Measurements from ENCODE around the gene RNF166.

RNF166 gene

DNA sequence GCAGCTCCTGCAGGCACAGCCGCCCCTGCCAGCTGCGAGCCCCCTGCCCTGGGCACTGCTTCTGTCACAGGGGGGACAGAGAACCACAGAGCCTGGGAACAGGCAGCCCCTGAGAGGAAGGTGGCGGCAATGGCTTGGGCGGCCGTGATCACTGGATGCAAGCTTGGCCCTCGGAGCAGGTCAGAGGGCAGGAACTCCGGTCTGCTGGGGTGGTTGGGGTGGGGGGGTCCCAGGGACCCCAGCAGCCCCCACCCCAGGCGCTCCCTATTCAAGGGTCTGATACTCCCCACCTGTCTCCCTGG, 53.5 kb downstream of the RNF166 start:
- DNase-seq (ENCODE audit: low spot score): no peak

DNA sequence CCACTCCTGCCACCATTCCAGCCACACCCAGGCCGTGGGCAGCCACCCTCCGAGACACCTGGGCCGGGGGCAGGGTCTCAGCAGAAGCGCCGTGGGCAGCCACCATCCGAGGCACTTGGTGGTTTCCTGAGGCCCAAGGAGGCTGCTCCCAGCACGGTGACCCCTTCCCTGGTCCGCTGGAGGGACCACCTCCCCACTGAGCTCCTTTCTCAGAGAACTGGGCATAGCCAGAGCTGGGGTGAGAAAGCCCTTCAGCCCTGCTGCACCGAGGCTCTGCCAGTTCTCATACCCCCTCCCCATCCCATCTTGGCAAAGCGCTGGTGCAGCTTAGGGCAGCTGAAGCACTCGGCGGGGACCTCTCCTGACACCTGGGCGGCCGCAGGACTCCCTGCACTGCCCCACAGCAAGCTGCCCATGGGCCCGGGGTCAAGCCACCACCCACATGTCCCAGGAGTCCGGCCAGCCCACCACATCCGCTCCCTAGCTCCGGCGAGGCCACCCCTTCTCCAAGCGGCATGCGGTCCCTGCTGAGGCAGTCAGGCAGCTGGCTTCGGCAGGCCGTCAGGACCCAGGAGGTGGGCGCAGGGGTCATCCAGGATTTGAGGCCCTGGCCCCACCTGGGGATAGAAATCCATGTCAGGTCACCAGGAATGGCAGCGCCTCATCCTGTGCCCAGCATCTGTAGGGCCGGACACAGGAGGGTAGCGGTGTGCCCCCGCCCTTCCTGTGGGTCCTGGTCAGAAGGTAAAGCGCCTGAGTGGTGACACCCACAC, 54.0 kb downstream of the RNF166 start:
- DNase-seq (ENCODE audit: low spot score): no peak

DNA sequence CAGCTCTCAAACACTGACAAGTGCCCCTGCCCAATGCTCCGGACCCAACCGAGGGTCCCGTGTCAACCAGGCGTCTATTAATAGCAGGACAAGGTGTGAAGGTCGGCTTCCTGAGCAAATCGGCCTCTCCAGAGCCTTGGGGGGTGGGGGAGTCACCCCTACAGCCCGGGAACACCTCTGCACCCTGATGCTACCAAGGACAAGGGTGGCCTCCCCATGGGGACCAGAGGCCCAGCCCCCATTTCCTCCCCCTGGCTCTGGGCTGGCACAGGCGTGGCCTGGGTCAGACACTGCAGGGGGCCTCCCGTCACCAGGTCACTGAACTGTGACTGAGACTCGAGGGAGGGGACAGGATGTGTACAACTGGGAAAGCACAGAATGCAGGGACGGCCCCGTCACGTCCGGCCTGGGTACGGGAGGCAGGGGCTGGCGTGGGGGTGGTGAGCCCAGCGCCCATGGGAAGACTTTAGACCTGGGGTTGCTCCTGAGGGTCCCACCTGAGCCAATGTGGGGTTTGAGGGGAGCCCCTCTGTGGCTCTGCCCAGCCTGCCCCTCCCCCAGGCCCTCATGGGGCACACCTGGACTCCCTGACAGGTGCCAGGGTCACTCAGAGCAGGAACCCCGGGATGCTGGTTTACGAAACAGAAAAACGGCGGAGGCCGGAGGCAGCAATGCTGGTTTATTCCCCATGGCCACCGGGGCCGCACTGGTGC, 54.8 kb downstream of the RNF166 start:
- DNase-seq (ENCODE audit: low spot score): peak; percentile 81

DNA sequence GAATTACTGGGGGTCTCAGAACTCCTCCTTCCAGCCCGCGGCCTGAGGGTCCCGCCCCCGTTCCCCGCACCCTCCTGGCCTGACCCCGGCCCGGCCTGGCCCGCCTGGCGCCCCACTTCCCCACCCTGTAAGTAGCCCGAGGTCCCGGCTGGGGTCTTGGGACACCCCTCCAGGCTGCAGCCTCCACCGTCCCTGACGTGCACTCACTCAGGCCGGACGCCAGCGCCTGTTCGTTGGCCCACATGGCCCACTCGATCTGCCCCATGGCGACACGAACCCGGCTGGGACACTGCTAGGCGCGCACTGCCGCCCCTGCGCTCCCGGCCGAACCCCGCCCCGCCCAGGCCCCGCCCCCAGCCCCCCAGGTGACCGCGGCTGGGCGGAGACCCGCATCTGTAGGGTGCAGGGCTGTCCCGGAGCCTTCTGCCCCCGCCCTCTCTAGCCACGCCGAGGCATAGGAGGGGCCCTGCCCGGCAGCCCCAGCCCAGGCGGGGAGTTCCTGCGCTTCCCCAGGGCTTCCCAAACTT, 55.4 kb downstream of the RNF166 start, which contains the start of gene CYBA:
Gene CYBA (minus strand): TSS at position 305 of the 527 bp plus-strand sequence. CDS start 40 bp downstream, at position 265.
- DNase-seq (ENCODE audit: low spot score): peak; percentile 83

DNA sequence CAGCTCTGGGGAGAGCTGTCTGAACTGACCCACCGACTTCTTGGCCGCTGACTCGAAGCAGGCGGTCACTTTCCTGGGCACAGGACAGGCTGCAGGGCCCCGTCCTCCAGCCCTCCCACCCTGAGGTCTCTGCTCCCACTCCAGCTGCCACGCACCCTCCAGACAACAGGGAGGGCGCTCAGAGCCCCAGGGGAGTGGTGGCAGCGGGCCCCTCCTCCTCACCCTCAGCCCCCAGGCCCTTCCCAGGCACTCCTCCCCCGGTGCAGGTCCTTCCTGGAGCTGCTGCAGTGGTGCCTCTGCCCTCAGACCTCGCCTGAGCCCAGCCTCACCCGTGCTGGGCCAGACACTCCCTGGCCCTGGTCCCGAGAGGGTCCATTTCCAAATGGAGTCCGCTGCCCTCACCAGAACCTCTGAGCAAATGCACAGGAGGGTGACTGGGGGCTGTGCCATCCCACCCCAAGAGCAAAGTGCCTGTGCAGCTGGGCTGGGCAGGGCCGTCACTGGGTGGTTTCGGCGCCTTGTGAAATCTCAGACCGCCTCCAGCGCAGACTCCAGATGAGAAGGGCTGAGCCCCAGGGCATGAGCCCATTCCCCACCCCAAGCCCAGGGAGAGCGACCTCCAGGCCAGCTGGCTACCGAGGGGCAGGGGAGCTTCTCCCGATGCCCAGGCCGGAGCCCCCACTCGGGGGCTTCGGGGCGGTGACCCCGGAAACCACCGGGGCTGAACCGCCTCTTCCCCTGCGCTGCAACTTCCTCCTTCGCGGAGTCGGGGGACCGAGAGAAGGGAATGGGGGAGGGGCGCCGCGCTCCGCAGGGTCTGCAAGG, 56.1 kb downstream of the RNF166 start:
- DNase-seq (ENCODE audit: low spot score): peak; percentile 31

DNA sequence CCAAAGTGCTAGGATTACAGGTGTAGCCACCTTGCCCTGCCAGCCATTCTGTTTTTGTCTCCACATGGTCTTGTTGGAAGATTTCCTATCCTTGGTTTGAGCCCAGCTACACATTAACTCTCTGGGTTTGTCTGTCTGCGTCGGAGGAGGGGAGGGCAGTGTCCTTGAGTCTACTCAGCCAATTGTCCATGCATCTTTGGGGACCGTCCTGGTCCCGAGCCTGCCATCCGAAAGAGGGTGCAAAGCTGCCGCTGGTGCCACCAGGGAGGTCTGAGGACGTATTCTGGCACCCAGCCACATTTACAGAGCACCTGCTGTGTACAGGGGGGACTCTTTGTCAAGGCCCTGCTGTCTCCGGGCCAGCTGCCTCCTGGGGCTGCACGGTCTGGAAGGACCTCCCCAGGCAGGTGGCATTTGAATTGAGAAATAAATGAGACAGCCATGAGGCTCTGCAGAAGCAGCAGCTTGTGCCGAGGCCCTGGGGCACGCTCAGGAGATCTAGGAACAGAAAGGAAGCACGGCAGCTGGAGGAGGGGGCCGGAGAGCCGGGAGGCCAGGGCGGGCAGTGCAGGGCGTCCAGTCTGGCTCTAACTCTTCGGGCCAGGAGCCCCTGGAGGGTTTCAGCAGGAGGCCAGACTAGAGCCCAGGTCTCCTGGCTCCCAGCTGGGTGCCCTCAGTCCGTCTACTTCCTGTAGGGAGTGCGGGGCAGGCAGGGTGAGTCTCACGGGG, 56.8 kb downstream of the RNF166 start:
- no peak for DNase-seq (ENCODE audit: low spot score)

DNA sequence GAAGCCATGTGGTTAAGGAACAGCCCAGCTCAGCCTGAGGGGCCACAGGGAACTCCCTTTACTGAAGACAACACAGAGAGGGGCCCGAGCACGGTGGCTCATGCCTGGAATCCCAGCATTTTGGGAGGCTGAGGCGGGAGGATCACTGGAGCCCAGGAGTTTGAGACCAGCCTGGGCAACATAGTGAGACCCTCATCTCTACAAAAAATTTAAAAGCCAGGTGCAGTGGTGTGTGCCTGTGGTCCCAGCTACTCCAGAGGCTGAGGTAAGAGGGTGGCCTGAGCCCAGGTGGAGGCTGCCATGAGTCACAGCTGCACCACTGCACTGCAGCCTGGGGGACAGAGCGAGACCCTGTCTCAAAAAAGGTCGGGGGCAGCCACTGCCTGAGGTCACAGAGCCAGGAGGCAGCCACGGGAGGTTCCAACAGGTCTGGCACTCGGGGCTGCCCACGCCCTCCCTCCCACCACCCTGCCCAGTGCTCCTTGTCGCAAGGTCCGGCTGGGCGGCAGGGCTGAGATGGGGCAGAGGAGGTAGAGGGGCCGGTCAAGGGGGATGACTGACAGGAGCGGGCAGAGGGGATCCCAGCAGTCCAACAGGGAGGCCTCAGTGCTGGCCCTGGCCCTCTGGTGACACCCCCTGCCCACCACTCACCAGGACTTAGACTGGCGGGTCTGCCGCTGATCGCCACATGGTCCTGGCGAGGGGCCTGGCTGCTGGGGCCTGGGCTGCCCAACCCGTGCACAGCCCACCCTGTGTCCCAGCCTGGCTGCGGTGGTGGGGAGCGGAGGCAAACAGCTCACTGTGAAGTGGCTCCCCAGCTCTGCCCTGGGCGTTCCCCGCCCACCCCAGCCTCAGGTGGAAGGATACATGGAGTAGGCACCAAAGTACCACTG, 58.8 kb downstream of the RNF166 start:
- no peak for DNase-seq (ENCODE audit: low spot score)

Data from CD4-positive, alpha-beta T cell treated with Interleukin-6 at 100 ng/mL for 8 hours (primary cell).